Measurements from ENCODE around the gene NGB. TPM values are rescaled to one million over a fixed set of nuclear protein-coding genes. Genes with fewer than 3 reads are reported as not detected.

The NGB gene
- total RNA-seq, 1 experiment from 2014 or later = not detected

DNA sequence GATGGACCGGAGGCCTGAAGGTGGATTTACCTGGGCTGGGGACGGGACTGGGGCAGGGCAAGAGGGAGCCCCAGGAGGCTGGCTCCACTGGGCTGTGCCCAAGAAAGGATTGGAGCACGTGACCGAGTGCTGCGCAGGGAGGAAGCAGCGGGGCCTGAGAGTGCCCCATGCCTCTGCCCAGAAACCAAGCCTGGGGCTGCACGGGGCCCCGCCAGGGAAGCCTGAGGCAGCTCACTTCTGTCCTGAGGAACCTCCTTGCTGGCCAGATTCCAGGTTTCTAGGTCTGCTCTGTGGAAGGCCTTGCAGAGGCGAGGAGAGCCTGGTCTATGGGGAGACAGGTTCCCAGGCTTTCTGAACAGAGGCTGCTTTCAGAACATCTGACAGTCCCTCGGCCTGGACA, 10.4 kb downstream of the NGB start:
- no peaks in the 10 kb centered on the region for H3K27me3 ChIP-seq (ENCODE audit: insufficient read depth, low read length)
- H3K9me2 ChIP-seq (ENCODE audit: insufficient read depth) = no peaks in the 10 kb centered on the region
- H3K9ac ChIP-seq (ENCODE audit: low read length) = no peak overlapping the region
- no peaks in the 10 kb centered on the region for H3K36me3 ChIP-seq (ENCODE audit: control insufficient read depth in 1 of 2, insufficient read depth in 2 of 2, low read length in 2 of 2)
- TF ChIP-seq YY1 (IDR thresholded peaks at IDR 0.05; ENCODE audit: extremely low read depth, insufficient replicate concordance, low read depth, low read length) = no peak
- TF ChIP-seq MAX (IDR thresholded peaks at IDR 0.05) = no peak
- no peak overlapping the region for H2AFZ ChIP-seq (ENCODE audit: low read depth, low read length, poor library complexity, severe bottlenecking)
- no peaks in the 10 kb centered on the region for H4K20me1 ChIP-seq (ENCODE audit: insufficient read depth)
- H3K9me3 ChIP-seq (ENCODE audit: control insufficient read depth in 1 of 2, insufficient read depth in 1 of 2, low read depth in 1 of 2, low read length in 2 of 2) = no peaks in the 10 kb centered on the region
- BruUV-seq (replicated peaks) = no TSS peak
- POLR2A ChIA-PET = no interaction called here
- intact Hi-C loops (cut with micrococcal nuclease) = no loop called here
- no peaks in the 10 kb centered on the region for H3K79me2 ChIP-seq (ENCODE audit: insufficient read depth, low read length)
- CTCF ChIA-PET = no interaction called here
- no peak for DNase-seq (ENCODE audit: low read depth, low spot score)
- ATAC-seq = 0 out of 2 replicates have a peak, but pooled peaks have one; percentile 24
- H3K27ac ChIP-seq (ENCODE audit: low read depth, low read length) = no peak overlapping the region
- no peak overlapping the region for H3K4me3 ChIP-seq (replicated peaks in 1 of 2; ENCODE audit: low read depth in 1 of 2, low read length in 2 of 2)
- no peak overlapping the region for H3K4me2 ChIP-seq (ENCODE audit: low read length)
- RAD21 ChIA-PET (ENCODE audit: low non-redundant PET in 1 of 2, low total read pairs in 2 of 2, uncharacterized antibody in 2 of 2, unreplicated experiment in 2 of 2) = no interaction called here
- no peaks in the 10 kb centered on the region for H3K4me1 ChIP-seq (ENCODE audit: control insufficient read depth in 1 of 2, insufficient read depth in 2 of 2, low read length in 2 of 2)

DNA sequence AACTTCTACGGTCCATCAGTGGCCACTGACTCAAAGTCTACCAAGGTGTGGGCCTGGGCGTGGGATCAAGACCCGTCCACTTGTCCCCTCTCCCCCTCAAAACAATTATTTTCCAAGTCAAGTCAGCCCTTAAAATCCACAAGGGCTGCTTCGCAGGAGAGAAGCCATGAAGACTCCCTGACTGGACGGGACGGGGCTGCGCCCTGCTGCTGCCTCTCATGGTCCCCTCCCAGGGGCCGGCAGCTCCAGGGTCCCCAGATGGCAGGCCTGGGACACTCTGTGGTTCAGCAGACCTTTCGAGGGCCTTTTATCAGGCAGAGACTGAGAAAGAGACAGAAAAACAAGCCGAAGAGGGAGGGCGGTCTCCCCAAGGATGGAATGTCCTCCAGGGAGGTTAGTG, 10.8 kb downstream of the NGB start:
- H3K9me3 ChIP-seq (ENCODE audit: control insufficient read depth in 1 of 2, insufficient read depth in 1 of 2, low read depth in 1 of 2, low read length in 2 of 2) = no peaks in the 10 kb centered on the region
- H3K4me1 ChIP-seq (ENCODE audit: control insufficient read depth in 1 of 2, insufficient read depth in 2 of 2, low read length in 2 of 2) = no peaks in the 10 kb centered on the region
- intact Hi-C loops (cut with micrococcal nuclease) = no loop called here
- BruUV-seq (replicated peaks) = no TSS peak
- no peak overlapping the region for H2AFZ ChIP-seq (ENCODE audit: low read depth, low read length, poor library complexity, severe bottlenecking)
- POLR2A ChIA-PET = no interaction called here
- no peaks in the 10 kb centered on the region for H3K79me2 ChIP-seq (ENCODE audit: insufficient read depth, low read length)
- no peaks in the 10 kb centered on the region for H3K9me2 ChIP-seq (ENCODE audit: insufficient read depth)
- H3K36me3 ChIP-seq (ENCODE audit: control insufficient read depth in 1 of 2, insufficient read depth in 2 of 2, low read length in 2 of 2) = no peaks in the 10 kb centered on the region
- CTCF ChIA-PET = no interaction called here
- H3K27ac ChIP-seq (ENCODE audit: low read depth, low read length) = no peak overlapping the region
- H4K20me1 ChIP-seq (ENCODE audit: insufficient read depth) = no peaks in the 10 kb centered on the region
- DNase-seq (ENCODE audit: low read depth, low spot score) (no peak), ATAC-seq (no peak)
- RAD21 ChIA-PET (ENCODE audit: low non-redundant PET in 1 of 2, low total read pairs in 2 of 2, uncharacterized antibody in 2 of 2, unreplicated experiment in 2 of 2) = no interaction called here
- H3K9ac ChIP-seq (ENCODE audit: low read length) = no peak overlapping the region
- no peak overlapping the region for H3K4me3 ChIP-seq (replicated peaks in 1 of 2; ENCODE audit: low read depth in 1 of 2, low read length in 2 of 2)
- H3K27me3 ChIP-seq (ENCODE audit: insufficient read depth, low read length) = no peaks in the 10 kb centered on the region
- no peak overlapping the region for H3K4me2 ChIP-seq (ENCODE audit: low read length)
- TF ChIP-seq EZH2phosphoT487 (IDR thresholded peaks at IDR 0.05; ENCODE audit: borderline replicate concordance) (no peak), FOSL1 (IDR thresholded peaks at IDR 0.05; ENCODE audit: low read depth) (no peak), ELF1 (IDR thresholded peaks at IDR 0.05; ENCODE audit: borderline replicate concordance, low read depth) (no peak), RAD21 (IDR thresholded peaks at IDR 0.05; ENCODE audit: low read depth) (no peak), ZBTB33 (IDR thresholded peaks at IDR 0.05; ENCODE audit: extremely low read depth, insufficient replicate concordance, low read length) (no peak), TCF7L2 (IDR thresholded peaks at IDR 0.05; ENCODE audit: borderline replicate concordance, extremely low read depth, insufficient read depth, insufficient read length) (no peak), ZNF274 (IDR thresholded peaks at IDR 0.05; ENCODE audit: low read depth, low read length) (no peak), MAX (IDR thresholded peaks at IDR 0.05) (no peak), CTCF (IDR thresholded peaks at IDR 0.05 in 2 of 3, conservative IDR thresholded peaks at IDR 0.05 in 1 of 3; ENCODE audit: borderline replicate concordance in 1 of 3, insufficient read depth in 1 of 3, low read depth in 2 of 3, low read length in 2 of 3) (no peak), ZFX (IDR thresholded peaks at IDR 0.05) (no peak), CBX3 (IDR thresholded peaks at IDR 0.05; ENCODE audit: low read depth) (no peak)

All from HCT116 (cell line).